HEK293T (cell line): Measurements from ENCODE around the gene RASGRP3.

Experiments used
- CTCF ChIA-PET: fragments of 350-600 bp; formaldehyde crosslinking; extraction: SDS; loops from one replicate; lab custom pipeline; 2021; ENCODE audit warnings: antibody characterized with exemption, inconsistent platforms; lab: Yijun Ruan, JAX
- POLR2A ChIA-PET: fragments of 350-600 bp; formaldehyde crosslinking; extraction: SDS; loops from one replicate; lab custom pipeline; 2020; ENCODE audit warnings: antibody characterized with exemption, inconsistent platforms; lab: Yijun Ruan, JAX
- DNase-seq: peaks from one replicate; pipeline ENCODE4 v3.0.0; 2012; ENCODE audit warnings: mixed read lengths; ENCODE audit errors: extremely low spot score
- ARNT ChIP-seq: fragments of 450-650 bp; IDR thresholded peaks from 2 replicates; pipeline ENCODE4 v1.6.1; 2017; ENCODE audit warnings: mild to moderate bottlenecking
- BHLHE40 ChIP-seq: fragments of 450-650 bp; IDR thresholded peaks from 2 replicates; pipeline ENCODE4 v1.6.1; 2016; ENCODE audit warnings: mild to moderate bottlenecking, moderate library complexity, borderline replicate concordance
- CTBP1 ChIP-seq: fragments of 450-650 bp; IDR thresholded peaks from 2 replicates; pipeline ENCODE4 v1.6.1; 2016; ENCODE audit warnings: borderline replicate concordance
- ELF4 ChIP-seq: fragments of 450-650 bp; IDR thresholded peaks from 2 replicates; pipeline ENCODE4 v1.6.1; 2017; ENCODE audit warnings: antibody characterized with exemption
- FOXA1 ChIP-seq: fragments of 450-650 bp; IDR thresholded peaks from 2 replicates; pipeline ENCODE4 v1.6.1; 2016; ENCODE audit warnings: mild to moderate bottlenecking
- FOXK2 ChIP-seq: fragments of 450-650 bp; IDR thresholded peaks from 2 replicates; pipeline ENCODE4 v1.6.1; 2016; ENCODE audit warnings: mild to moderate bottlenecking
- FOXM1 ChIP-seq: fragments of 450-650 bp; IDR thresholded peaks from 2 replicates; pipeline ENCODE4 v1.6.1; 2017; ENCODE audit warnings: mild to moderate bottlenecking, borderline replicate concordance
- HDGF ChIP-seq: fragments of 450-650 bp; IDR thresholded peaks from 2 replicates; pipeline ENCODE4 v1.6.1; 2017; ENCODE audit warnings: antibody characterized with exemption, borderline replicate concordance
- L3MBTL2 ChIP-seq: fragments of 450-650 bp; conservative IDR thresholded peaks from 2 replicates; pipeline ENCODE4 v1.6.1; 2016; ENCODE audit warnings: mild to moderate bottlenecking
- LEF1 ChIP-seq: fragments of 450-650 bp; IDR thresholded peaks from 2 replicates; pipeline ENCODE4 v1.6.1; 2017; ENCODE audit warnings: mild to moderate bottlenecking, borderline replicate concordance
- NFRKB ChIP-seq: fragments of 450-650 bp; IDR thresholded peaks from 2 replicates; pipeline ENCODE4 v1.6.1; 2016; ENCODE audit warnings: mild to moderate bottlenecking, moderate library complexity
- SP1 ChIP-seq: fragments of 450-650 bp; IDR thresholded peaks from 2 replicates; pipeline ENCODE4 v1.6.1; 2017
- SUZ12 ChIP-seq: fragments of 450-650 bp; IDR thresholded peaks from 2 replicates; pipeline ENCODE4 v1.6.1; 2016; ENCODE audit warnings: mild to moderate bottlenecking
- TARDBP ChIP-seq: fragments of 450-650 bp; IDR thresholded peaks from 2 replicates; pipeline ENCODE4 v1.6.1; 2016
- ZNF384 ChIP-seq: fragments of 450-650 bp; IDR thresholded peaks from 2 replicates; pipeline ENCODE4 v1.6.1; 2016
- TF ChIP-seq, protein P1 (sequence below): fragments of 450-650 bp; IDR thresholded peaks from 2 replicates; pipeline ENCODE4 v1.6.1; 2016

The RASGRP3 gene, protein sequence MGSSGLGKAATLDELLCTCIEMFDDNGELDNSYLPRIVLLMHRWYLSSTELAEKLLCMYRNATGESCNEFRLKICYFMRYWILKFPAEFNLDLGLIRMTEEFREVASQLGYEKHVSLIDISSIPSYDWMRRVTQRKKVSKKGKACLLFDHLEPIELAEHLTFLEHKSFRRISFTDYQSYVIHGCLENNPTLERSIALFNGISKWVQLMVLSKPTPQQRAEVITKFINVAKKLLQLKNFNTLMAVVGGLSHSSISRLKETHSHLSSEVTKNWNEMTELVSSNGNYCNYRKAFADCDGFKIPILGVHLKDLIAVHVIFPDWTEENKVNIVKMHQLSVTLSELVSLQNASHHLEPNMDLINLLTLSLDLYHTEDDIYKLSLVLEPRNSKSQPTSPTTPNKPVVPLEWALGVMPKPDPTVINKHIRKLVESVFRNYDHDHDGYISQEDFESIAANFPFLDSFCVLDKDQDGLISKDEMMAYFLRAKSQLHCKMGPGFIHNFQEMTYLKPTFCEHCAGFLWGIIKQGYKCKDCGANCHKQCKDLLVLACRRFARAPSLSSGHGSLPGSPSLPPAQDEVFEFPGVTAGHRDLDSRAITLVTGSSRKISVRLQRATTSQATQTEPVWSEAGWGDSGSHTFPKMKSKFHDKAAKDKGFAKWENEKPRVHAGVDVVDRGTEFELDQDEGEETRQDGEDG

DNA sequence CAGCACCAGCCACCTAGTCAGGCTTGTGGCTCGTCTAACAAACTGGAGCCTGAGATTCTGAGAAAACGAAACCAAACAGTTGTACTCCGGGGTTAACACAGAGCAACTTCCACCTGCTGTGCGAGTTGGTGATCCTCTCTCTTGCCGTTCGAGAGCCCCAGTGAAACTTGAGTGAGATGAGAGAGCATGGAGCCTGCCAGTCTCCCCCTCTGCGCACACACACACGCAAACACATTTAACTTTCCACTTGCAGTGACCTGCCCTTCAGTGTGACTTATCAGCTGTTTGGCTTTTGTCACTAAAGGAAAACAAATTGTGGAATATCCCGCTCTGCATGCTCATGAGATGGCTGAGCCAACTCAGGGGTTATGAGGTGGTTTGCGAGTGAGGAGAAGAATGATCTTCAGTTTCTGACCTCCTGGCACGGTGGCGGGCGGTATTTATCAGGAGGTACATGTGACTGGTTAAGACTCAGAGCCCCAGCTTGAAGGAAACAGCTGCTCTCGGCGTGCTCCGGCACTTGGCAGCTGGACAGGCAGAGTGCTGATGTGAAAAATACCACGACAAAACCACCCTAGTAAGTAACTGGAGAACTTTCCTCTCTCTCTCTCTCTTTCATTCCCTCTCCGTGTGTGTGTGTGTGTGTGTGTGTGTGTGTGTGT, at the start of gene RASGRP3:
Gene RASGRP3, plus strand, starts transcription at position 519 of the 662 bp plus-strand sequence. CDS start 38,488 bp downstream, outside the sequence.
- peak; percentile 54 for DNase-seq
- POLR2A ChIA-PET, result interaction anchor here (1.2 kb wide), 1 partner anchor 67 kb away, joined by 3 read pairs; no protein-coding TSS in a partner anchor
- CTCF ChIA-PET, result interaction anchor here (0.5 to 1.9 kb wide), 3 partner anchors 11 to 49 kb away, joined by 3 to 7 read pairs (median 6); no protein-coding TSS in a partner anchor
- TF ChIP-seq TARDBP (no peak), SUZ12 (no peak), L3MBTL2 (peak; percentile 54), NFRKB (no peak), CTBP1 (no peak), FOXA1 (no peak), ZNF384 (no peak), HDGF (no peak), BHLHE40 (no peak), LEF1 (0 out of 2 replicates have a peak, but pooled peaks have one; percentile 9)

DNA sequence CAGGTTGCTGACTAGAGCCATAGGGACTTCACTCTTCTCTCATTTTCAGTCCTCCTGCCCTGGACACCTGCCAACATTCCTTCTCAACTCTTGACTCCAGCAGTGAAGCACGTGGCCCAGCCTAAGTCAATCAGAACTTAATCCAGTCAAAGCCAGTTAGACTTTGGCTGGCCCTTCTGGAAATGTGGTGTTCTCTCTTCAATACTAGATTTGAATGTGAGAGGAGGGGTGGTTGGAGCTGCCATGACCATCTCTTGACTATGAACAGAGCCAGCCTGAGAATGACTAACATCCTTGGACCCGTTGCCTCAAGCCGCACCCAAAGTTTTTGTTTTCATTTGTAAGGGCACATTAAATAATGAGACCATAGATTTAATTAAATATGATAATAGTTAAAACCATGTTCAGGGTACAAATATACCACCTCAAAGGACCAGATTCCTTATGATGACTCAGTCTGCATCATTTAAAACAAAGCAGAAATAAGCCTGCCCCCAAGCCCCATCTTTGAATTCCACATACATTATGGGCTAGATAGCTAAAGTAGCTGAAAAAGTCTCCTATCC, 49.7 kb upstream of the RASGRP3 start:
- ChIA-PET CTCF (no interaction called here), POLR2A (no interaction called here)
- TF ChIP-seq HDGF (no peak), FOXK2 (no peak), CTBP1 (no peak), ARNT (no peak), FOXA1 (no peak), ELF4 (no peak), ZNF384 (no peak), LEF1 (no peak), NFRKB (no peak), L3MBTL2 (no peak), BHLHE40 (no peak), SUZ12 (no peak), SP1 (no peak)
- TF ChIP-seq, protein P1, sequence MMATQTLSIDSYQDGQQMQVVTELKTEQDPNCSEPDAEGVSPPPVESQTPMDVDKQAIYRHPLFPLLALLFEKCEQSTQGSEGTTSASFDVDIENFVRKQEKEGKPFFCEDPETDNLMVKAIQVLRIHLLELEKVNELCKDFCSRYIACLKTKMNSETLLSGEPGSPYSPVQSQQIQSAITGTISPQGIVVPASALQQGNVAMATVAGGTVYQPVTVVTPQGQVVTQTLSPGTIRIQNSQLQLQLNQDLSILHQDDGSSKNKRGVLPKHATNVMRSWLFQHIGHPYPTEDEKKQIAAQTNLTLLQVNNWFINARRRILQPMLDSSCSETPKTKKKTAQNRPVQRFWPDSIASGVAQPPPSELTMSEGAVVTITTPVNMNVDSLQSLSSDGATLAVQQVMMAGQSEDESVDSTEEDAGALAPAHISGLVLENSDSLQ, result no peak
- DNase-seq, result no peak

DNA sequence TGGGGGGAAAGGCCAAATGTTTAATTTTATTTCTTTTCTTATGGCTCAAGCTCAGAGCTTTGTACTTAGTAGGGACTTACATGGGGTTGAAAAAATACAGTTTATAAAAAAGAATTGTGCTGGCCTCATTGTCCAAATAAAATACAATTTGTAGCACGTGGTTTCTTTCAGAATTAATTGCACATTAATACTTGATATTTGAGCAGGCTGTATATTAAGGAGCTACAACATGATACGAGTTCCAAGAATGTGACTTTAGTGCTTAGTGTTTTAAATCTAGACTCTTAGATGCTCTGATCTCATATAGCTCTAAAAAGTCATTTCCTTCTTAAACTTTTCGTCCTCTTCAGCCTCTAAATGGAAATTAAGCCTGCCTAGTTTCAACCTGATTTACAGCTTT, 46.4 kb upstream of the RASGRP3 start:
- ChIA-PET CTCF (no interaction called here), POLR2A (no interaction called here)
- no peak for DNase-seq
- no peak for TF ChIP-seq SP1

DNA sequence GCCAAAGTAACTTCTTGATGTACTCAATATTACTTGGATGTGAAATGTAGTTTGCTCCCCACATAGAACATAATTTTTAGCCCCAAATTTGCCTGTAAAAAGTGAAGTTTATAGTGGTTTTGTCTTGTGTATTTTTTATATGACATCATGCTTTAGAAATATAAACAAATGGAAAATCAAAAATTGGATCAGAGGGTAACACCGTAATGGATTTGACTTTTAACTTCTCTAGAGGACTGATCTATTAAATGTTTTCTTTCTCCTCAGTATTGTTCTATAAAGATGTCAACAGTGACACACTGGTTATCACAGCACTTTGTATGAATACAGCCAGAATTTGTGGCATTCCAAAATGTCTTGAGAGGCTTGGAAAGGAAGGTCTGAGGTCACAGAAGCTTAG, 45.6 kb upstream of the RASGRP3 start:
- TF ChIP-seq SP1 (no peak), ELF4 (no peak), ARNT (no peak), FOXA1 (no peak), LEF1 (no peak)
- POLR2A ChIA-PET, result no interaction called here
- DNase-seq, result no peak
- CTCF ChIA-PET, result no interaction called here

DNA sequence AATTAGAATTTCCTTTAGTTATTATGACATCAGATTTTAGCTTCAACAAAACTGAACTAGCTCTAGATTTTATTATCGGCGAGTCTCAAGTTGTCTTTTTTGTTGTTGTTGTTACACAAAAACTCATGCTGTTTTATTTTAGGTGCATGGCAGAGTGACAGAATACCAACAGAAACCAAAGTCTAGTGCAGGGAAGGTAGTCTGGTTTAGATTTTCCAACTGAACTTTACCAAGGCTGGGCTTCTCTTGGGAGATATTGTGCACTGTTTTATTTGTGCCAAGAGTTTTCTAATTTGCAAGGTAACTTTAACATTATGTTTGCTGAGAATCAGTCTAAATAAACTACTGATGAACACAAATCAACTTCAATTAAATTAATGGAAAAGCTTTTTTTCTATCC, 43.6 kb upstream of the RASGRP3 start:
- ChIA-PET CTCF (no interaction called here), POLR2A (no interaction called here)
- DNase-seq, result no peak
- no peak for TF ChIP-seq FOXA1

DNA sequence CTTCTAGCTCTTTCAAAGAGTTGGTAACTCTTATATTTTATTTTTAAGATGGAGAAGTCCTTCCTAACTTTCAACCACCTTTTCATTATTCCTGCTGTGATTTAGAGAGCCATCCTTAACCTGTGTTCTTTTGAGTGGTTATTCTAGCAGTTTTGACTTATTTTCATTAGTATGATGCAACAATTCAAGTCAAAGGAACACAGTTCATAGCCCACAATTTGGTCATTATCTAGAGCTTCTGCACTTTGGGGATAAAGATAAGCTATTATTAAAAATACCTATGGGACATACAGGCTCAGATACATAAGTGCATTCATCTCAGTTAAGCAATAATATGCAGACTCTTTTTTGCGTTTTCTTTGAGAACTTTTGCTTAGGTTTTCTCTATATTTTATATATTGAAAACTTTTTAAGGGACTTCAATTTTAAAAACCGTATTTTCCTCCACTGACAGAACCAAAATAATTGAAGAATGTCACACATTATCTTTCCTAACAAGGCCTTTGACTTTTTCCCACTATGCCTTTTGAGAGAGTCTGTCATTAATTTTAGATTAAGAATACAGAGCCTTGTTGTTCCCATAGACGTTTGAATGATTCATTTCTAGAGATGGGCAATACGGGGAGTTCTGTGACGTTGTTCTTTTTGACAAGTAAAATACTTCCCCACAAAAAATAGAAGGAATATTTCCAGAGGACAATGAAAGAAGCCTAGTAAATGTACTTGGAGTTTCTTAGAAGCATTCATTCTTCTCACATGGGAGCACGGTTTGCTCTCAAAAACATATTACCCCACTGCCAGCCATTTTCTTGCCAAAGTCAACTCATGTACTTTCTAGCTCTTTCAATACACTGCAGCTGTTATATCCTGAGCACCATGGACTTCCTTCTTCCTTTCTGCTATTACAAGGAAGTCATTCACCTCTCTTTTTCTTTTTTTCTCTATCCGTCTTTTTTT, 42.9 kb upstream of the RASGRP3 start:
- no peak for DNase-seq
- TF ChIP-seq TARDBP, result no peak
- TF ChIP-seq ZNF384, result no peak
- no peak for TF ChIP-seq BHLHE40
- no peak for TF ChIP-seq SP1
- no peak for TF ChIP-seq FOXA1
- TF ChIP-seq LEF1, result no peak
- no peak for TF ChIP-seq FOXM1
- ChIA-PET CTCF (no interaction called here), POLR2A (no interaction called here)

DNA sequence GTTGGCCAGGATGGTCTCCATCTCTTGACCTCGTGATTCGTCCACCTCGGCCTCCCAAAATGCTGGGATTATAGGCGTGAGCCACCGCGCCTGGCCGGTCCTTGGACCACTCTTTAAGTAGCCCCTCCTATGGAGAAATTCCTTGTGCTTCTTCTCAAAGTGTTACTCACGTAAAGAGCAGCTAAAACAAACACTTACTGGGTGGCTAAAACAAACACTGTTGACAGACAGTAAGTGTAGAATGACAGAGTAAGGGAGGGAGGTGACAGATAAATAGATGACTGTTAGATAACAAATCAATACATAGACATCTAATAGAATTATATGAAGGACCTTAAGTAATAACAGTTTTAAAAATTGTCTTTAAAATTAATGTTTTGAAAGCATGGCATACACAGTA, 40.9 kb upstream of the RASGRP3 start:
- POLR2A ChIA-PET, result no interaction called here
- TF ChIP-seq ARNT (no peak), NFRKB (no peak)
- no peak for DNase-seq
- CTCF ChIA-PET, result no interaction called here
